Lower leg skin (tissue), 4 donors: ENCODE measurements around the gene CHD6. TPM values are rescaled to one million over a fixed set of nuclear protein-coding genes. Genes with fewer than 3 reads are reported as not detected.

Experiments used
- DNase-seq, 2 donors: peaks; one replicate each; pipeline ENCODE4 v3.0.0-alpha.2; 2019; ENCODE audit warnings: low spot score in 2 of 2
- H3K4me3 ChIP-seq: fragments of 200-600 bp; sonication (generic); 2 replicates; pipeline ENCODE4 v1.5.1; 2017; ENCODE audit warnings: mild to moderate bottlenecking, low read depth; ENCODE audit not compliant: poor library complexity, severe bottlenecking
- CTCF ChIP-seq, 3 donors: fragments of 450-650 bp; IDR thresholded peaks; one replicate each; pipeline ENCODE4 v1.5.1; 2016; ENCODE audit warnings: antibody characterized with exemption in 3 of 3, mild to moderate bottlenecking in 3 of 3, moderate library complexity in 2 of 3
- POLR2A ChIP-seq, 2 donors: fragments of 450-650 bp; IDR thresholded peaks; one replicate each; pipeline ENCODE4 v1.6.1; 2016 to 2017; ENCODE audit warnings: antibody characterized with exemption in 2 of 2, mild to moderate bottlenecking in 1 of 2, moderate library complexity in 1 of 2
- WGBS, 2 donors: methylation state at CpG; one replicate each; pipeline ENCODE4 v1.1.5; 2018; 5-methylcytosine and 5-hydroxymethylcytosine counted together
- intact Hi-C: fragments of 100-400 bp; cut with DNase I; formaldehyde crosslinking; loops from one replicate; pipeline ENCODE4 v1.15.0; 2023; ENCODE audit warnings: low total_unique reads
- total RNA-seq, 4 donors: library from RNA; depleted of rRNA; stranded (reverse); fragments of >200 nt; gene quantifications; one replicate each; pipeline ENCODE4 v1.1.0, GENCODE V29; 2016

CHD6 gene
- total RNA-seq, 4 donors from 2014 or later, result 29.7 to 40.1 (median 37.7) TPM

- peak in 1 of 2 donors; percentile 20 for DNase-seq
- intact Hi-C loops, result no loop called here
- WGBS, 2 donors, result 96 to 99% methylated on average over 2 of the region's 2 CpGs
- no peak overlapping the region for H3K4me3 ChIP-seq
- no peak for TF ChIP-seq CTCF (IDR thresholded peaks at IDR 0.05)
- TF ChIP-seq POLR2A (IDR thresholded peaks at IDR 0.05), result no peak
These were observed 159.4 kb downstream of the CHD6 start for GRCh38 chr20:41458761-41459160.

GRCh38 chr20:41457173-41457857 lies 160.9 kb downstream of the CHD6 start:
- WGBS, 2 donors, result 94 to 96% methylated on average over 17 of the region's 17 CpGs
- no peak for TF ChIP-seq CTCF (IDR thresholded peaks at IDR 0.05)
- no peak for TF ChIP-seq POLR2A (IDR thresholded peaks at IDR 0.05)
- no peak for DNase-seq
- intact Hi-C loops, result no loop called here
- H3K4me3 ChIP-seq, result no peak overlapping the region

- no peak for TF ChIP-seq POLR2A (IDR thresholded peaks at IDR 0.05)
- DNase-seq, result no peak
- H3K4me3 ChIP-seq, result no peak overlapping the region
- intact Hi-C loops, result no loop called here
These were observed 161.8 kb downstream of the CHD6 start for GRCh38 chr20:41456351-41456750.

GRCh38 chr20:41454250-41454649 lies 163.9 kb downstream of the CHD6 start:
- no peak overlapping the region for H3K4me3 ChIP-seq
- intact Hi-C loops, result no loop called here
- TF ChIP-seq POLR2A (IDR thresholded peaks at IDR 0.05) (no peak), CTCF (IDR thresholded peaks at IDR 0.05) (no peak)
- no peak for DNase-seq

GRCh38 chr20:41453010-41453950 lies 164.9 kb downstream of the CHD6 start:
- intact Hi-C loops, result no loop called here
- no peak overlapping the region for H3K4me3 ChIP-seq
- WGBS, 2 donors, result 75 to 78% methylated on average over 12 of the region's 12 CpGs
- no peak for DNase-seq
- TF ChIP-seq POLR2A (IDR thresholded peaks at IDR 0.05) (no peak), CTCF (IDR thresholded peaks at IDR 0.05) (no peak)

- DNase-seq, result no peak
- no peak overlapping the region for H3K4me3 ChIP-seq
- intact Hi-C loops, result no loop called here
- TF ChIP-seq POLR2A (IDR thresholded peaks at IDR 0.05) (no peak), CTCF (IDR thresholded peaks at IDR 0.05) (no peak)
- 83 to 85% methylated on average over 6 of the region's 6 CpGs for WGBS, 2 donors
These were observed 166.0 kb downstream of the CHD6 start for GRCh38 chr20:41452226-41452625.
